ENCODE data around the gene GLI3.

The GLI3 gene

DNA sequence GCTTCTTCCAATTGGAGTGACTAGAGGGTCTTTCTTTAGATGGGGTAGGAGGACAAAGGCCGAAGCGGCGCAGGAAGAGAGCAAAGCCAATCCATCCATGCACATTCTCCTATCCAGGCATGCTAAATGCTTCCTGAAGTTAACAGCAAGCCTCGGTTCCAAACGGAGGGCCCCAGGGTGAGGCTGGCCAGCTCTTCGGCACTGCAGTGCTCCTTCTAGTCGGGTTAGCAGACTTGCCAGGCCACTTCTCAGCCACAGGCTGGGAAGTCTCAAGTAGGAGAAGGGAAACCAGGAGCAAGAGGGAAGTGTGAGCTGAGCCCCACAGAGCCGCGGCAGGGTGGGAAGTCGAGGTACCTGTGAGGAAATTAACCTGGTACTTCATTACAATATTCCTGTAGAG lies 280.3 kb downstream of the GLI3 start:
- no peak for DNase-seq

DNA sequence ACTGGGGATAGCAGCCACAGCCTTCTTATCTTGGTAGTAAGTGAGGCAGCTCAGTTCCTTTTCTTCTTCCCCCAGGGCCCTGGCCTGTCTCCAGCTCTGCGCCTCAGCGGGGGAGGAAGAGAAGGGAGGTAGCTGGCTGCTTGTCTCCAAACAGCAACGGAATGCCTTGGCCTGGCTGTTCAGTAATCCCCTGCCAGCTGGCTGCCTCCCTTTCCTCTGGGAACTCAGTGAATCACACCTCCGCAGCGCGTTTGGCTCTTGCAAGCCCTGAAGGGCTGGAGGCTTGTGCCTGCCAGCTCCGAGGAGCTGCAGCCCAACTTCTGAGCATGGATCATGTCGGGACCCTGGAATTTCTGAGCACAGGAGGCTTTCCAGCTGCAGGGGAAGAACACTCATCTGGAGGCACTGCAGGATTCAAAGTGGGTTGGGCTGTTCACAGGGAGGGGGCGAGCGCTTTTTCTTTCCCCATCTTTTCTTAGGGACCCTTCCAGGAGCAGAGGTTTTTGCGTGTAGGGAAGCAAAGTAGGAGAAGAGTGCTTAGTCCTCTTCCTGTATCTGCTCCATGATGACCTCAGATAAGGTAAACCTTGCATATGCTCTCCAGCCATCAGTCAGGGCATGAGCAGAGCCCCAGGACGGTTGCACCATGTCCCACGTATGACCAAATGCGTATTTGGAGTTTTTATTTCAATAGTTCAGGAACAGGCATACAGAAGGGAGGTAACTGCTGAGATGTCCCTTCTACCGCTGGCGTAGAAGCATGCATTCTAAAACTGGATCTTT lies 280.9 kb downstream of the GLI3 start:
- DNase-seq, result peak; percentile 57

DNA sequence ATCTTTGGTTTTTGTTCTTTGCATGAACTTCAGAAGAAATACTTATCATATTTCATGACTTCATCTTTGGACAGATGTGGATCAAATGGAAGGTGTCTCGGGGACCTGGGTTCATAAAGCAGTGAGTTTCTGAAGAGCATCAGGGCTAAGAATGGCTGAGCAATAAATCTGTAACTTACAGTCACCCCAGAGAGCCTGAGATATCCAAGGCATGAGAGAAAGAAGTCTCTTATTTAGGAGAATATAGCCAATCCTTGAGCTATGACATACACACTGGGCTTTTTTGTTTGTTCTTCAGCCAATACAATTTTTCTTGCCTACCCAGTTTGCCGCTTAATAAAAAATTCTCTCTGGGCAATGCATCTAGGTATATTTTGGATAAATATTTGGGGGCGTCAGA lies 281.6 kb downstream of the GLI3 start:
- no peak for DNase-seq

DNA sequence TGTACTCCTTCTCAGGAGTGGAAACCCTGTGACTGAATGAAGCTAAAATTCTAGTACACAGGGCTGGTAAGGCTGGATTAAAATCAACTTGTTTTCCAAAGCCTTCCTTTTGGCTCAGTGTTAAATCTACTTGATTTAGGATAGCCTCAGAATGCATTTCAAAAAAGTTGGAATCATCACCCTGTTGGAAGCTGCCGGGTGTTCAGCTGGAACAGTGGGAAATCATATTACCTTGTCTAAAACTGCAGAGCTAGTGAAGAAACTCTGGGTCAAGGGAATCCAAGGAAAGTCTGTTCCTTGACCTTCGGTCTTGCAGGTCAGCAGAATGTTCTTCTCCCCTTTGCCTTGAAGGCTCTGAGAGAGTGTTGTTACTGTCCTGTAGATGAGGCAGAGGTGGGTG lies 282.0 kb downstream of the GLI3 start:
- DNase-seq, result no peak

DNA sequence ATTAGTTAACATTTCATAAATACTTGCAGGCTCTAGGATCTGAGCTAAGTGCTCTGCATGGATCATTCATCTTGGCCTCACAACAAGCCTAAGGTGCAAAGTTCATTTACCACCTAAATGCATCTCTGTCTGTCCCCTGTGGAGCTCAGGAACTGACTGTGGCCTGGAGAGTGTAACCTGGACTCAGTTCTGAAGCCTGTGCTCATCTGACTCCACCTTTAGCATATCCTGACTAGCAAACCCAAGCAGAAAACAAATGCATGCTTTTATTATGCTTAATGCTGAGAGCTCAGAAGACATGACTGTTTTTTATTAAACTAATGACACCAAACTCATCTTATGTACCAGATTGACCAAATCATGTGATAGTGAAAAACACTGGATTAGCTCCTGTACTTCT lies 288.5 kb downstream of the GLI3 start:
- no peak for DNase-seq

DNA sequence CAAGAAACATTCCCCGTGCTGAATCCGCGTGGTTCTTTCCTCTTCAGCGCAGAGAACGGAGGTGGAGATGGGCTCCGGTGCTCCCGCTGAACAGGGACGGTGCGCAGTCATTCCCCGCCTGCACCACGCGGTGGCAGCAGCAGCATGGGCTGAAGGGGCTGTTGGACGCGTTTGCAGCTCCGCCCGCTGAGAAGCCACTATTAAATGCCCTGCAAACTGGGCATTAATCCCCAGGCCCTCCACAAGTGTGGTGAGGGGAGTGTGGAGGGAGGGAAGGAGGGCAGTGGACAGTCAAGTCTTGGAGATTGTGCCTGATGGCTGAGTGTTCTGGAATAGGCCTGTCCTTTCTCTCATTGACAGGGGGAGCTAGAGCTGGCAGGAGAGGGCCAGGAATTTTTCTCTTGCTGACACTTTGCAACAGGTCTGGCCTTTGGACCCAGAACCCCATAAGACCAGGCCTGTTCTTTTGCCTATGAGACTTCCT lies 293.9 kb downstream of the GLI3 start:
- peak; percentile 83 for DNase-seq

DNA sequence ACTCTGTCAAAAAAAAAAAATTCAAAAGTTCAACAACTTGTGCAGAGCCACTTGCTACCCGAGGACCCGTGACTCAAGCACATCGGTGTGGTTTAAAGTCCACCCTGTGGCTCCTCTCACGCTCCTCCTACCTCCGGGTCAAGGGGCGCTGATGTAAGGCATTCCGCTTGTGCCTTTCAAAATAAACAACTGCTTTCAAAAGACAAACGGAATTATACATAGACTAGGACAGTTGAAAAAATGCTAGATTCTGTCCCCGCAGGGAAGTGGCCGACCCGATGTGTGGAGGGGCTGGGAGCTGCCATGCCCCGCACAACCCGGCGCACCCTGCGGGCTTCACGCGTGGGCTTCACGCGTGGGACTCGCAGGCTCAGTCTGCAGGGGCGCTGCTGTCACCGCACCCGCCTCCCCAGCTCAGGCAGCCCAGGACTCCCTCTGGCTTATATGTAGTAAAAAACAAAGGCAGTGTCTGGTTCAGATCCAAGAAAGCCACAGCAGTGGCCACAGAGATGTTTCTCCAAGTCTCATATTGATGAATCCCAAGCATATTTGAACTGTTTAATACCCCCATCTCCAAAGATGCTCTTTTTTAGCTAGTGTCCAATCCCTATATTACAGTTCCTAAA lies 294.4 kb downstream of the GLI3 start:
- DNase-seq, result no peak

DNA sequence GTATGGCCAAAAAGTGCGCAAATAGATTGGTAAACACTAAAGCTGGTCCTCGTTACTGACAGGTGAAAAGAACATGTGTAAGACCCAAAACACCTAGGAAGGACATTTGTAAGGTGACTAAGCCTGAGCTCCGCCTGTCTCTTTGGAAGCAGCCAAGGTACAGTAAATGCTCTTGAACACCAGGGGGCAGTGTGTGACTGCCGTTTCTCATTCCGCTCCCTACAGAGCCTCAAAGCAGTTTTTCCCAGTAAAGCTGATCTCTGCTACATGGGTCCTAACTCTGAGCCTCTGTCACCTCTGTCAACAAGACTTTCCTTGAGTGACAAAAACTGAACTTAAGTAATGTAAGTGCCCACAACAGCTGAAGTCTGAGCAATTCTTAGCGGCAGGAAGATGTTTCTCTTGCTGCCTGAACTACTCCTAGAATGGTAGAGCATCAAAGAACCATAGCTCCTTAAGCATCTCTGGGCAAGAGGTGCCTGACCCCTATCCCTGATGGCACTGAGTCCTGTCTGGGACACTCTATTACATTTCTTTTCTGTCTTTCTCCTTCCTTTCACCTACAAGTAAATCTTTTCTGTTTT lies 296.2 kb downstream of the GLI3 start:
- peak; percentile 75 for DNase-seq

DNA sequence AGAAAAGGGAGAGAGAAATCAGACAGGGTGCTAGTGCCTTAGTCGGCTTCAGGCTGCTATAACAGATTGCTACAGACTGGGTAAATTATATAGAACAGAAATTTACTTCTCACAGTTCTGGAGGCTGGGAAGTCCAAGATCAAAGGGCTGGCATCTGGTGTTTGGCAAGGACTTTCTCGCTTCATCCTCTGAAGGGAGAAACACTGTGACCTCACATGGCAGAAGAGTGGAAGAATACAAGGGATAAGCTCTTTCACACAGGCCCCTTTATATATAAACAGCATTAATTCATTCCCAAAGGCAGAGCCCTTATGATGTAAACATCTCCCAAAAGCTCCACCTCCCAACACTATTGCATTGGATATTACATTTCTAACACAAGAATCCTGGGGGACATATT lies 298.6 kb downstream of the GLI3 start:
- no peak for DNase-seq

DNA sequence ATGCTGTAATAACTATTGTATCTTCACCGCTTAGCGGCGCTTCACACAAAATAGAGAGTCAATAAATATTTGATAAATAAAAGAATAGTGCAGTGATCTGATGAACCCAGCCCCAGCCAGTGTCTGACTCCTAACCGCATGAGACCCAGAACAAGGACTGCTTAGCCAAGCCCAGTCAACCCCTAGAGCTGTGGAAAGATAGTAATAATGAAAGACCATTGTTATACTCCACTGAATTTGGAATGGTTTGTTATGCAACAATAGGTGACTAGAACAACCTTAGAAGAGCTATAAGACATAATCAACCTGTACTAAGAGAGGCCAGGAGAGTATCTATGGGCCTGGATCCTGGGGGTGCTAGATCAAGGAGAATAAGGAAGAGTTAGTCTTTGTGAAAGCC lies 303.6 kb downstream of the GLI3 start:
- DNase-seq, result no peak

DNA sequence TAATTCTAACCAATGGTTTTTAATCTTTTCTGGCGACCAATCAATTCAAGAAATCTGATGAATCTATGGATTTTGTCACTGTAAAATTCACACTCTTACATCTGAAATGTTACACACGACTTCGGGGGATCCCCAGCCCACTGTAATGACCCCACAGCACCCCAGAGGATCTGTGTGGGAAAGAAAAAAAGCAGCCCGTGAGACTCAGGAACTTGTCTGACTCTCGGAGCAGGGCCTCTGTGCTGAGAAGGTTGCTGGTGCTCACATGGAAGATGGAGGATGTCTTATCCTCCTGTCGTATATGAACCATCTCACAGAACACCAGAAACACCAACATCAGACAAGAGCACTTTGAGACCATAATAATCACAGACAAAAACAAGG lies 305.8 kb downstream of the GLI3 start:
- DNase-seq, result no peak

DNA sequence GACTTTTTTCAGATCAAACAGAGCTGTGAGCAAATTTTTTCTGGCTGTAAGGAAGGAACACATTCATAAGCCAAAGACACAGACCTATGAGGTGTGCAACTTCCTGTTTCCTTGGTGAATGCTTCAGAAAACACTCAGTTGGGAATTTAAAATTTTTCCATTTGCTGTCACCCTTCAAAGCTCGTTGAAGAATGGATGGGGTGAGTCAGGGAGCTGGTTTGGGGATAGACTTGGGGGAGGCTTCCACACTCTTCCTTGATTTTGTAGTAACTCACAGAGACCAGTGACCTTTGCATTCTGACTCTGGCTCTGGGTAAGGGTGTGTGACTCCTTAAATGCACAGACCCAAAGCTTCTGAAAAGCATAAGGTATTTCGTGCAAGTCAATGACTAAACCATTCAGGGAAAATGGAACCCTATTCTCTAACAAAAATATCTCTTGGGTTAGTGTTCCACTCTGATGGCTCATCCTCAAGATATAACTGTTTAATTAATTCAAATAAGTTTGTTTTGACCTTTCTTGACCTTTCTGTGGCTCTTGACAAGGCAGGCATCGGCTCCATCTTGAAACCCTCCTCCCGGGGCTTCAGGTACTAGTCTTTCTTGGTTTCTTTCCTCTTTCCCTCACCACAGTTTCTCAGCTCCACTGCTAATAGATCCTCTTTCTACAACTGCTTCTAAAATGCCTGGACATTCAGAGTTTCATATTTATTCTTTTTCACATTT lies 306.3 kb downstream of the GLI3 start:
- no peak for DNase-seq

DNA sequence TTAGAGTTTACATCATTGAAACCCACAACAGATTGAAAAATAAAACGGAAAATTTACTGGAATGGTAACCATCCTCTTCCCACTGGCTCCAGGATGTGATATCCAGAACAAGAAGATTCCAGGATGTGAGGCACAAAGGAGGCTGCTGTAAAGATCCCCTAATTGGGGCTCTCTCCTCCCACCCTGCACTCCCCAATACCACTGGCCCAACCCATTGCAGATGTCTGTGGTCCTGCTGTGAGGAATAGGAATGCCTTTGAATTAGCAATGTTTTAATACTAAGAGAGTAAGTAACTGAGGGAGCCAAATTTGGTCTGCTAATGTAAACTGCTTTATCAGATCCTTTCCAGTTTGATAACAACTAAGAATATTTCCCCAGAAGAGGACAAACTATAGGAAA lies 308.2 kb downstream of the GLI3 start:
- no peak for DNase-seq

DNA sequence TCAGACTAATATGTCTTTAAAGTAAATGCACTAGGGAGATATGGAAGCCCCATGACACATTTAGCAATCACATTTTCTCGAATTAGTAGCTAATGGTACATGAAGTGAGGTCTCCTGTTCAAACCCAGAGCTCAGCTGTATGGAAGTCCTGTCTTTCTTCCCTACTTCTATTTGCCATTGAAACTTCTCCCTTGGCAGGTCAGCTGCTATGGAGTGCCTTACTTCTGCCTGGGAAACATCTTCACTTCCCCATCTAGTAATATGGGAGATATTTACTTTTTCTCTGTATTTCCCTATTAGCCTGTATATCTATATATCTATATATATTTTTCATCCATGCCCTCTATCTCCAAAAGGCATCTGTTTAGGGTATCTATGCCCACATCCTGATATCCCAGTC lies 308.8 kb downstream of the GLI3 start:
- no peak for DNase-seq

DNA sequence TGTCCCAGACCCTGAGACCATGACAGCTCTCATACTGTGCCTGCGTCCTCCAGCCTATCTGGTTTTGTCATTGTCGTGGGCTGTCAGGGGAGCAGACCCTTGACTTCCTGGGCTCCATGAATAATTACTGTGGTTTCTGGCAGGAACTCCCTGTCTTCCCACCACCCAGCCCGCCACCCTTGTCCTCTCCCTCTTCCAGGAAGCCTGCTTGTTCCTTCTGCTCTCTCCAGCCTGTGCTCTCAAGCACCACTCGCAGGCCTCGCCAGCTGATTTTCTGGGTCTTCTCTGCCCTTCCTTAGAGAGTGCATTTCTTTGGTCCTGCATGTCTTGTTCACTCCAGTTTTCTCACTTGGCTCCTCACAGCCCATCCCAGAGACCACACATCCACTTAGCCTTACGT lies 309.6 kb downstream of the GLI3 start:
- DNase-seq, result no peak

DNA sequence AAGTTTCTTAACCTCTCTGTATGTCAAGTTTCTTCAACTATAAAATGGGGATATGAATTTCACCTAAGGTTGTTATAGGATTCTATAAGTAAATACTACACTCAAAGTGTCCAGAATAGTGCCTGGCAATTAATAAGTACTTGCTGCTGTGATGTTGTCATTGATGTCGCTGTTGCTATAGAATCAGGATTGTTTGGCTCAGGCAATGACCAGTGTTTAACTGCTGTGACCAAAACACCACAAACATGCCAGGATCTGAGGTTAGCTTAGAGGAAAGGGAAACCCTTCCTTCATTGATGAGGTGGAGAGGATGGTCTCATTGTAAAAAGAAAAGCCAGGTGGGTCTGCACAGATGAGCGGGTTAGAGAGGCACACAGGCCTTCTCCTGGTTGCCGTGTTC lies 311.1 kb downstream of the GLI3 start:
- no peak for DNase-seq

DNA sequence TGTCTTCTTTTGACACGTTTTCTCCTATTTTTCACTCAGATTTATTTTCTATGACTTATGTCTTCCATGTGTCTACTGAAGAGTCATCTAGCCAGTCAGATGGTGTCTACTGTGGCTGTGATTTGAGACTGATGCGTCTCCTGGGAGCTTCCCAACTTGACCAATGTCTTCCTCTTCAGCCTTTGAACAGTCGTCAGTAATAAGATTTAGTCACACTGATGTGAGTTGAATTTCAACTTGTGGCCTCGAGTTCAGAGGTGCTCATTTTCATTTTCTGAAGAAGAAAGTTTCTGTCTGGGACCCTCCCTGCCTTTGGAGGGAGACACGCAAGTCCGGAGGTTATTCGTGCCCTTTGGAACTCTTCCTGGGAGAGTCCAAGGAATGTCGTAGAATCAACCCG lies 312.2 kb downstream of the GLI3 start:
- no peak for DNase-seq

DNA sequence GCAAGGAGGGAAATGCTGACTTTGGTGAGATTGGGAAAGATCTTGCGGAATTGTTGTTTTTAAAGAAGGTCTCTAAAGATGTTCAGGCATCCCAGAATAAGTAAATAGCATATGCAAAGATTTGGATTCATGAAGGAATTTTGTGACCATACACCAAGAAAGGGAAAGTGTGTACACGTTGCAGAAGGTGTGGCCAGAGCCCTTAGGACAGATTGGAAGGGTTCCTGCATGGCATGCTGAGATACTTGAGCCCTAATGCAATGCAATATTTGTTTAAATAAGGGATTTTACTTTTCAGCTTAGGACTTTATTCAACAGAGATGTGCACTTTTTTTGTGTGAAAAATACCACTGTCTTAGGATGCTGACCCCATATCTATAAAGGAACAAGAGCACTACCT lies 314.6 kb downstream of the GLI3 start:
- DNase-seq, result no peak

DNA sequence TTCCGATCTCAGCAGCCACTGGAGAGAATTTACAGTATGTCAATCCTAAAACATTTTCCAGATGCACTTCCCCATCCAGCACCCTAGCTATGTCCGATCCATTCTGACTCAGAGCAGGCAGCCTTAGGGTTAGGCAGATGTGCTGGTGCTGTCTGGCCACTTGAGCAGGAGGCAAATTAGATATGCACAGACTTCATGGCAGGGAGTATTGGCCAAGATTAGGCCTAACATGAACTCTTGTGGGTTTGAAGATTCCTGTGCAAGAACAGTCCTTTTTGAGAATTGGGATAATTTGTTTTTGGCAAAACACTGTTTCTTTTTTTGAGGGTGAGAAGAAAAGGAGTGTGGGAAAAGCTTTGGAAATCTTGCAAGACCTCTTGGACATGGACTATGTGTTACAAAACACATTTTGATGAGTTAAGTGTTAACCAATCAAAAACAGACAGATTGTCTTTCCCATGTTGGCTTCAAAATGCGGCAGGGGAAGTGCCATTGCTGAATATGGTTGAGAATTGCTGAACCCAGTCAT lies 315.5 kb downstream of the GLI3 start:
- DNase-seq, result no peak

DNA sequence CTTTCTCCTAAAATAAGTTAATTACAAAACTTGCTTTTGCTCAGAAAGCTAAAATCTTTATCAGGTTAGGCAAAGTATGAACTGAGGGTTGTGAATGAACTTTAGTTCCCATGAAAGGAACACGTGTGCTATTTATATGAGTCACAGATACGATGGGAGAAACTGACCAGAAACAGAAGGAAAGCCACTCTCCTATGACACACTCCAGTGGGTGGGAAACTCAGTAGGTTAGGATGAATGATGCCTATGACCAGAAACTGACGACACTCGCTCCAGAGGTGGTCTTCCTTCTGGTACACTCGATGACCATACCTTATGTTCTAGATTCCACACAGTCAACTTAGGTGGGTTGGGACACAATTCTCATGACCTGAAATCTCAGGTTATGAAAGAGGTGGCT lies 318.4 kb downstream of the GLI3 start:
- no peak for DNase-seq

DNA sequence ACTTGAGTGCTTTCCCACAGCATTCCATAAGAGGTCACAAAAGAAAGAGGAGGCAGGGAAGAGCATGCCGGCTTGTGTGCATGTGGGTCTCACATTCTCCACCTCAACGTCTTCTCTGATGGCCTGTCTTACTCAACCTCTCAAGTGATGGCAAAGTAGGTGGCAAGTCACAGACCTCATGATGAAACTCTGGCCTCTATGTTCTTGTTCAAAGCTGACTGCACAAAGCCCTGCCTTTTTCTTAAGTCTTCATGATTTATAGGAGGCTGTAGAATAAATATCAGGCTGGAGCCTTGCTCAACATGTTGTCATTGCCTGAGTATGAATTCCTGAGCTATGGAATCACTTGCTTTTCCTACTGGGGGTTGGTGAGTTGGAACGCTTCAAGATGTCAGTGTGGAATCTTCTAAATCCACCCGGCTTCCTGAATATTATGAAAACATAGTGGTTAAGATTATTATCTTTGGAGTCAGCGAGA lies 320.5 kb downstream of the GLI3 start:
- no peak for DNase-seq

DNA sequence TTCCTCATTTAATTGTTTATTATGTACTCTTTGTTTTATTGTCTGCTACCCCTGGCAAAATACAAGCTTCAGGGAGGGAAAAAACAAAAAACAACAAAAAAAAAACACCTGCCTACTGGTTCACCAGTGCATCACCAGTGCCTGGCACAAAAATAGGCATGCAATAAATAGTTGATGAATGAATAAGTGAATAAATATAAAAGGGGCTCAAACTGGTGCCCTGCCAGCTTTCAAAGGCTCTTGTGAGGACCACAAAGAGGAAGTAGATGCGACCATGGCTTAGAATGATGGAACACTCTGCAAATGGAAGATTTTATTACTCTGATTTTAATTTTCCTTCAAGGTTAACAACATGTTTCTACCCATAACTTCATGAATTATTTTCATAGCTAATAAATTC lies 321.1 kb downstream of the GLI3 start:
- no peak for DNase-seq

DNA sequence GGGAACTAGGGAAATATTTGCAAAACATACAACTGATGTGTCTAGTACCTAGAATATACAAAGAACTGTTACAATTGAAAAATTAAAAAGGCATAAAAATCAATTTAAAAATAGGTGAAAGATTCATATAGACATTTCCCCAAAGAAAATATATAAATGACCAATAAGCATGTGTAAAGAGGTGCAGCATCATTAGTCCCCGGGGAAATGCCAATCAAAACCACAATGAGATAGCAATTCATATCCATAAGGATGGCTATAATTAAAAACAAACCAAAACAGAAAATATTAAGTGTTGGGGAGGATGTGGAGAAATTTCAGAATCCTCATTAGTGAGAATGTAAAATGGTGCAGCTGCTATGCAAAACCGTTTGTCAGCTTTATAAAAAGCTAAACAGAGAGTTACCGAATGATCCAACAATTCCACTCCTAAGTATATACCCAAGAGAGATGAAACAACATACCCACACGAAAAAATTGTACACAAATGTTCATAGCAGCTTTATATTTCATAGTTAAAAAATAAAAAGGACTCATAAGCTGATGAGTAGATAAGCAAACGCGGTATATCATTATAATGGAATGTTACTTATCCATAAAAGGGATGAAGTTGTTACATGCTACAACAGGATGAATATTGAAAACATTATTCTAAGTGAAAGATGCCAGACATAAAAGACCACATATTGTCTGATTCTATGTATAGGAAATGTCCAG lies 324.0 kb downstream of the GLI3 start:
- no peak for DNase-seq

Data from RPMI8226 (cell line).